SH-SY5Y (cell line): ENCODE data around the gene LBHD2.

ENCODE experiments used
- GATA2 ChIP-seq: IDR thresholded peaks from 2 replicates; pipeline ENCODE4 v1.6.1; 2011; ENCODE audit warnings: mild to moderate bottlenecking, low read depth, low read length
- GATA3 ChIP-seq: IDR thresholded peaks from 2 replicates; pipeline ENCODE4 v1.6.1; 2011; ENCODE audit warnings: low read depth, mild to moderate bottlenecking, low read length, moderate library complexity

GRCh38 chr14:103096387-103096786 lies 12.4 kb downstream of the LBHD2 start:
- TF ChIP-seq GATA3: no peak
- no peak for TF ChIP-seq GATA2
